ENCODE measurements around the gene ERFL.

ERFL gene

GRCh38 chr19:41913538-41914423 lies 14.5 kb downstream of the ERFL start:
- Histone ChIP-seq H4K20me1 (ENCODE audit: insufficient read depth, low read length) (no peaks in the 10 kb centered on the region), H3K27ac (ENCODE audit: low read length) (no peak overlapping the region), H3K9ac (ENCODE audit: low read length) (no peak overlapping the region), H3K79me2 (ENCODE audit: low read length) (no peaks in the 10 kb centered on the region), H3K27me3 (ENCODE audit: low read depth, low read length) (no peaks in the 10 kb centered on the region), H3K4me1 (ENCODE audit: low read length) (no peaks in the 10 kb centered on the region), H3K36me3 (replicated peaks; ENCODE audit: low read depth, low read length) (no peaks in the 10 kb centered on the region), H2AFZ (ENCODE audit: low read depth, low read length) (no peak overlapping the region), H3K4me2 (ENCODE audit: low read length) (no peak overlapping the region), H3K4me3 (ENCODE audit: low read length) (no peak overlapping the region), H3K9me3 (ENCODE audit: insufficient read depth, low read length) (no peaks in the 10 kb centered on the region)
- TF ChIP-seq EZH2phosphoT487 (IDR thresholded peaks at IDR 0.05; ENCODE audit: low read depth) (no peak), CTCF (IDR thresholded peaks at IDR 0.05; ENCODE audit: low read depth, low read length) (no peak)

- no peaks in the 10 kb centered on the region for H3K9me3 ChIP-seq (ENCODE audit: insufficient read depth, low read length)
- no peak overlapping the region for H3K4me2 ChIP-seq (ENCODE audit: low read length)
- H3K4me1 ChIP-seq (ENCODE audit: low read length): no peaks in the 10 kb centered on the region
- H3K36me3 ChIP-seq (replicated peaks; ENCODE audit: low read depth, low read length): no peaks in the 10 kb centered on the region
- no peak for TF ChIP-seq CTCF (IDR thresholded peaks at IDR 0.05; ENCODE audit: low read depth, low read length)
- TF ChIP-seq EZH2phosphoT487 (IDR thresholded peaks at IDR 0.05; ENCODE audit: low read depth): no peak
- no peaks in the 10 kb centered on the region for H3K79me2 ChIP-seq (ENCODE audit: low read length)
- no peaks in the 10 kb centered on the region for H4K20me1 ChIP-seq (ENCODE audit: insufficient read depth, low read length)
- no peaks in the 10 kb centered on the region for H3K27me3 ChIP-seq (ENCODE audit: low read depth, low read length)
- H3K9ac ChIP-seq (ENCODE audit: low read length): no peak overlapping the region
- H3K27ac ChIP-seq (ENCODE audit: low read length): no peak overlapping the region
- no peak overlapping the region for H2AFZ ChIP-seq (ENCODE audit: low read depth, low read length)
- H3K4me3 ChIP-seq (ENCODE audit: low read length): no peak overlapping the region
These were observed 15.2 kb downstream of the ERFL start for GRCh38 chr19:41912899-41913537.

- H3K27ac ChIP-seq (ENCODE audit: low read length): no peak overlapping the region
- no peak overlapping the region for H3K9ac ChIP-seq (ENCODE audit: low read length)
- H3K4me1 ChIP-seq (ENCODE audit: low read length): no peaks in the 10 kb centered on the region
- H3K79me2 ChIP-seq (ENCODE audit: low read length): no peaks in the 10 kb centered on the region
- TF ChIP-seq EZH2phosphoT487 (IDR thresholded peaks at IDR 0.05; ENCODE audit: low read depth): no peak
- no peak for TF ChIP-seq CTCF (IDR thresholded peaks at IDR 0.05; ENCODE audit: low read depth, low read length)
- H3K4me3 ChIP-seq (ENCODE audit: low read length): no peak overlapping the region
- H3K4me2 ChIP-seq (ENCODE audit: low read length): no peak overlapping the region
- H4K20me1 ChIP-seq (ENCODE audit: insufficient read depth, low read length): no peaks in the 10 kb centered on the region
- no peaks in the 10 kb centered on the region for H3K36me3 ChIP-seq (replicated peaks; ENCODE audit: low read depth, low read length)
- no peak overlapping the region for H2AFZ ChIP-seq (ENCODE audit: low read depth, low read length)
- H3K27me3 ChIP-seq (ENCODE audit: low read depth, low read length): no peaks in the 10 kb centered on the region
- H3K9me3 ChIP-seq (ENCODE audit: insufficient read depth, low read length): no peaks in the 10 kb centered on the region
These were observed 16.1 kb downstream of the ERFL start for GRCh38 chr19:41911889-41912731.

All from OCI-LY3 (cell line).